HepG2 (cell line): ENCODE measurements around the gene PEAK3. TPM values are rescaled to one million over a fixed set of nuclear protein-coding genes. Genes with fewer than 3 reads are reported as not detected.

ENCODE experiments used
- ATF7 ChIP-seq, 2 experiments: fragments of 450-650 bp in 1 of 2; sonication (generic) in 1 of 2; formaldehyde crosslinking in 1 of 2; IDR thresholded peaks; 2 replicates each; pipeline versions ENCODE4 v1.4.0 to v1.6.1; 2016 to 2020; ENCODE audit warnings: antibody characterized with exemption in 1 of 2, mild to moderate bottlenecking in 1 of 2, missing genetic modification reagents in 1 of 2
- CBFB ChIP-seq: sonication (generic); formaldehyde crosslinking; IDR thresholded peaks from 2 replicates; pipeline ENCODE4 v1.4.0; 2020; ENCODE audit warnings: missing genetic modification reagents
- MED8 ChIP-seq: sonication (generic); formaldehyde crosslinking; IDR thresholded peaks from 2 replicates; pipeline ENCODE4 v1.8.1; 2023; ENCODE audit warnings: mild to moderate bottlenecking, missing genetic modification reagents; ENCODE audit not compliant: insufficient replicate concordance
- MTA3 ChIP-seq: sonication (generic); formaldehyde crosslinking; IDR thresholded peaks from 2 replicates; pipeline ENCODE4 v1.4.0; 2020; ENCODE audit warnings: missing genetic modification reagents
- NCOR1 ChIP-seq: fragments of 200-600 bp; sonication (generic); IDR thresholded peaks from 2 replicates; pipeline ENCODE4 v1.7.0; 2017; ENCODE audit warnings: antibody characterized with exemption, low read length, borderline replicate concordance
- PHB2 ChIP-seq: fragments of 450-650 bp; IDR thresholded peaks from 2 replicates; pipeline ENCODE4 v1.6.1; 2018; ENCODE audit not compliant: partially characterized antibody
- RFXAP ChIP-seq: sonication (generic); formaldehyde crosslinking; IDR thresholded peaks from 2 replicates; pipeline ENCODE4 v1.4.0; 2020; ENCODE audit warnings: missing genetic modification reagents, borderline replicate concordance
- RORA ChIP-seq: sonication (generic); formaldehyde crosslinking; IDR thresholded peaks from 2 replicates; pipeline ENCODE4 v1.5.0; 2020; ENCODE audit warnings: mild to moderate bottlenecking, missing genetic modification reagents, moderate library complexity
- SP2 ChIP-seq: sonication (generic); formaldehyde crosslinking; IDR thresholded peaks from 2 replicates; pipeline ENCODE4 v1.5.1; 2020; ENCODE audit warnings: mild to moderate bottlenecking, missing genetic modification reagents
- ZFAT ChIP-seq: sonication (generic); formaldehyde crosslinking; conservative IDR thresholded peaks from 2 replicates; pipeline ENCODE4 v1.8.1; 2023; ENCODE audit warnings: missing genetic modification reagents, inconsistent platforms
- ZMYM2 ChIP-seq: sonication (generic); formaldehyde crosslinking; IDR thresholded peaks from 2 replicates; pipeline ENCODE4 v1.8.0; 2022; ENCODE audit warnings: mild to moderate bottlenecking, missing genetic modification reagents
- ZNF121 ChIP-seq: sonication (generic); formaldehyde crosslinking; IDR thresholded peaks from 2 replicates; pipeline ENCODE4 v1.5.0; 2020; ENCODE audit warnings: mild to moderate bottlenecking, missing genetic modification reagents
- ZNF251 ChIP-seq: sonication (generic); formaldehyde crosslinking; IDR thresholded peaks from 2 replicates; pipeline ENCODE4 v1.9.0; 2021; ENCODE audit warnings: mild to moderate bottlenecking, missing genetic modification reagents
- ZNF337 ChIP-seq: sonication (generic); formaldehyde crosslinking; IDR thresholded peaks from 2 replicates; pipeline ENCODE4 v1.5.1; 2020; ENCODE audit warnings: missing genetic modification reagents, low read depth, mild to moderate bottlenecking, borderline replicate concordance
- ZNF556 ChIP-seq: sonication (generic); formaldehyde crosslinking; IDR thresholded peaks from 2 replicates; pipeline ENCODE4 v1.4.0; 2020; ENCODE audit warnings: mild to moderate bottlenecking, missing genetic modification reagents, borderline replicate concordance
- ZNF616 ChIP-seq: sonication (generic); formaldehyde crosslinking; IDR thresholded peaks from 2 replicates; pipeline ENCODE4 v1.5.0; 2020; ENCODE audit warnings: low read depth, mild to moderate bottlenecking, missing genetic modification reagents
- ZNF652 ChIP-seq: IDR thresholded peaks from 2 replicates; pipeline ENCODE4 v1.6.1; 2016; ENCODE audit warnings: low read depth, borderline replicate concordance
- polyA plus RNA-seq, 8 experiments: library from polyadenylated mRNA; depleted of rRNA in 3 of 8; stranded (reverse) in 7 of 8; unstranded in 1 of 8; fragments of >200 nt; fragmentation: Illumina TruSeq in 4 of 8; extraction: Trizol in 4 of 8; gene quantifications; 2 replicates each; pipeline versions ENCODE4 v1.2.1 to v1.2.3, GENCODE V29; 2011 to 2016; ENCODE audit warnings: low read depth in 4 of 8, missing spikeins in 1 of 8, mixed read lengths in 1 of 8; ENCODE audit not compliant: insufficient read depth in 1 of 8
- total RNA-seq, 5 experiments: library from RNA; depleted of rRNA; stranded (reverse); fragments of >200 nt; fragmentation: Illumina TruSeq; extraction: Trizol; gene quantifications; 2 replicates each; pipeline ENCODE4 v1.2.3, GENCODE V29; 2016; ENCODE audit warnings: low read depth in 1 of 5
- TF ChIP-seq, protein P1 (sequence below): sonication (generic); formaldehyde crosslinking; IDR thresholded peaks from 2 replicates; pipeline ENCODE4 v1.4.0; 2020; ENCODE audit warnings: mild to moderate bottlenecking, missing genetic modification reagents, borderline replicate concordance
- TF ChIP-seq, protein P2 (sequence below): sonication (generic); formaldehyde crosslinking; IDR thresholded peaks from 2 replicates; pipeline ENCODE4 v1.9.0; 2021; ENCODE audit warnings: missing genetic modification reagents, borderline replicate concordance
- TF ChIP-seq, protein P3 (sequence below): sonication (generic); formaldehyde crosslinking; IDR thresholded peaks from 2 replicates; pipeline ENCODE4 v1.4.0; 2020; ENCODE audit warnings: mild to moderate bottlenecking, missing genetic modification reagents

PEAK3 gene
- total and polyA plus RNA-seq, 2 of the 13 experiments (the other 11 are each of a cell fraction or from before 2014, with no cell fraction given): not detected

DNA sequence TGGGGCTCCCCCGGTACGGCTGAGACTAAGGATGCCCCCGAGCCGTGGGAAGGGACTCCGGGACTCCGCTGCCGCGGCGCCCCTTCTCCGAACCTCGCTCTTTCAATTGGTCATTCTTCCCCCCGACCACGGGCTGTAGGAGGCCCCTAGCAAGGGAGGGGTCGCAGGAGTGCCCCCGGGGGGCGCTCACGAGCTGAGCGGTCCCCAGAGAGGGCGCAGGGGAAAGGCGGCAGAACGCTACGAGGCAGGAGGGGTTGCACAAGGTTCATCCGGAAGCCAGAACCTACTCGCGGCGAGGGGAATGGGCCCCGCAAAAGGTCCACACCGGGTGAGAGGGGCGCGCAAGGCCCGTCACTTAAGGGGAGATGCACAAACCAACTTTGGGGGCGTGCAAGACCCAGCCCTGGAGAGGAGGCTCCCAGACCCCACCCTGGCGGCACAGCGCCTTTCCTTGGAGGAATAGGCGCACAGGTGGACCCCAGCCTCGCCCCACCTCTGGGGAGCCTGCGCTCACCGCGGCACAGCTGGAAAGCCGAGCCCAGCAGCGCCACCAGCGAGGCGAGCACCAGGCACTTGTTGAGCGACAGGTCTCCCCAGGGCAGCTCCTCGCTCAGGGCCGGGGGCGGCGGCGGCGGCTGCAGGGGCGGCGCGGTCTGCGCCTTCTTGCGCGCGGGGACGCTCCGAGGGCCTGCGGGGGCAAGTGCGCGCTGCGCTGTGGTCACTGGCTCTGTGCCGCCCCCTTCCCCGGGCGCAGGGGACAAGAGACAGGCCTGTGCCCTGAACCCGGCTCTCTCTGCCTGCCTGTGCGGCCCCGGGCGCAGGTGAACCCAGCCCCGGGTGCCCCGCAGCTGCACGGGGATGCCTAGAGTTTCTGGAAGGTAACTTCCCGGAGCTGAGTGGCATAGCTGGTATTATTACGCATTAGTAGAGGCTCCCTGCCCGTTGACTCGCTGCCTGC is 28.6 kb downstream of the PEAK3 start (continued):
- TF ChIP-seq, protein P1, sequence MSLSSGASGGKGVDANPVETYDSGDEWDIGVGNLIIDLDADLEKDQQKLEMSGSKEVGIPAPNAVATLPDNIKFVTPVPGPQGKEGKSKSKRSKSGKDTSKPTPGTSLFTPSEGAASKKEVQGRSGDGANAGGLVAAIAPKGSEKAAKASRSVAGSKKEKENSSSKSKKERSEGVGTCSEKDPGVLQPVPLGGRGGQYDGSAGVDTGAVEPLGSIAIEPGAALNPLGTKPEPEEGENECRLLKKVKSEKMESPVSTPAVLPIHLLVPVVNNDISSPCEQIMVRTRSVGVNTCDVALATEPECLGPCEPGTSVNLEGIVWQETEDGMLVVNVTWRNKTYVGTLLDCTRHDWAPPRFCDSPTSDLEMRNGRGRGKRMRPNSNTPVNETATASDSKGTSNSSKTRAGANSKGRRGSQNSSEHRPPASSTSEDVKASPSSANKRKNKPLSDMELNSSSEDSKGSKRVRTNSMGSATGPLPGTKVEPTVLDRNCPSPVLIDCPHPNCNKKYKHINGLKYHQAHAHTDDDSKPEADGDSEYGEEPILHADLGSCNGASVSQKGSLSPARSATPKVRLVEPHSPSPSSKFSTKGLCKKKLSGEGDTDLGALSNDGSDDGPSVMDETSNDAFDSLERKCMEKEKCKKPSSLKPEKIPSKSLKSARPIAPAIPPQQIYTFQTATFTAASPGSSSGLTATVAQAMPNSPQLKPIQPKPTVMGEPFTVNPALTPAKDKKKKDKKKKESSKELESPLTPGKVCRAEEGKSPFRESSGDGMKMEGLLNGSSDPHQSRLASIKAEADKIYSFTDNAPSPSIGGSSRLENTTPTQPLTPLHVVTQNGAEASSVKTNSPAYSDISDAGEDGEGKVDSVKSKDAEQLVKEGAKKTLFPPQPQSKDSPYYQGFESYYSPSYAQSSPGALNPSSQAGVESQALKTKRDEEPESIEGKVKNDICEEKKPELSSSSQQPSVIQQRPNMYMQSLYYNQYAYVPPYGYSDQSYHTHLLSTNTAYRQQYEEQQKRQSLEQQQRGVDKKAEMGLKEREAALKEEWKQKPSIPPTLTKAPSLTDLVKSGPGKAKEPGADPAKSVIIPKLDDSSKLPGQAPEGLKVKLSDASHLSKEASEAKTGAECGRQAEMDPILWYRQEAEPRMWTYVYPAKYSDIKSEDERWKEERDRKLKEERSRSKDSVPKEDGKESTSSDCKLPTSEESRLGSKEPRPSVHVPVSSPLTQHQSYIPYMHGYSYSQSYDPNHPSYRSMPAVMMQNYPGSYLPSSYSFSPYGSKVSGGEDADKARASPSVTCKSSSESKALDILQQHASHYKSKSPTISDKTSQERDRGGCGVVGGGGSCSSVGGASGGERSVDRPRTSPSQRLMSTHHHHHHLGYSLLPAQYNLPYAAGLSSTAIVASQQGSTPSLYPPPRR (CRISPR knock-in tag): no peak
- peak; percentile 45 for TF ChIP-seq MED8 (CRISPR knock-in tag)
- TF ChIP-seq ATF7 (IDR thresholded peaks at IDR 0.05): no peak
- no peak for TF ChIP-seq ATF7 (CRISPR knock-in tag; IDR thresholded peaks at IDR 0.05)
- TF ChIP-seq RORA: no peak
- TF ChIP-seq RFXAP (CRISPR knock-in tag): no peak
- TF ChIP-seq ZNF652 (CRISPR knock-in tag): no peak
- TF ChIP-seq, protein P2, sequence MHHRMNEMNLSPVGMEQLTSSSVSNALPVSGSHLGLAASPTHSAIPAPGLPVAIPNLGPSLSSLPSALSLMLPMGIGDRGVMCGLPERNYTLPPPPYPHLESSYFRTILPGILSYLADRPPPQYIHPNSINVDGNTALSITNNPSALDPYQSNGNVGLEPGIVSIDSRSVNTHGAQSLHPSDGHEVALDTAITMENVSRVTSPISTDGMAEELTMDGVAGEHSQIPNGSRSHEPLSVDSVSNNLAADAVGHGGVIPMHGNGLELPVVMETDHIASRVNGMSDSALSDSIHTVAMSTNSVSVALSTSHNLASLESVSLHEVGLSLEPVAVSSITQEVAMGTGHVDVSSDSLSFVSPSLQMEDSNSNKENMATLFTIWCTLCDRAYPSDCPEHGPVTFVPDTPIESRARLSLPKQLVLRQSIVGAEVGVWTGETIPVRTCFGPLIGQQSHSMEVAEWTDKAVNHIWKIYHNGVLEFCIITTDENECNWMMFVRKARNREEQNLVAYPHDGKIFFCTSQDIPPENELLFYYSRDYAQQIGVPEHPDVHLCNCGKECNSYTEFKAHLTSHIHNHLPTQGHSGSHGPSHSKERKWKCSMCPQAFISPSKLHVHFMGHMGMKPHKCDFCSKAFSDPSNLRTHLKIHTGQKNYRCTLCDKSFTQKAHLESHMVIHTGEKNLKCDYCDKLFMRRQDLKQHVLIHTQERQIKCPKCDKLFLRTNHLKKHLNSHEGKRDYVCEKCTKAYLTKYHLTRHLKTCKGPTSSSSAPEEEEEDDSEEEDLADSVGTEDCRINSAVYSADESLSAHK (CRISPR knock-in tag): no peak
- no peak for TF ChIP-seq ZNF556 (CRISPR knock-in tag)
- no peak for TF ChIP-seq PHB2
- no peak for TF ChIP-seq ZNF251 (CRISPR knock-in tag)
- TF ChIP-seq ZNF337 (CRISPR knock-in tag): no peak
- no peak for TF ChIP-seq ZNF616 (CRISPR knock-in tag)
- TF ChIP-seq, protein P3, sequence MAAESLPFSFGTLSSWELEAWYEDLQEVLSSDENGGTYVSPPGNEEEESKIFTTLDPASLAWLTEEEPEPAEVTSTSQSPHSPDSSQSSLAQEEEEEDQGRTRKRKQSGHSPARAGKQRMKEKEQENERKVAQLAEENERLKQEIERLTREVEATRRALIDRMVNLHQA: no peak
- TF ChIP-seq CBFB (CRISPR knock-in tag): no peak
- TF ChIP-seq ZFAT (CRISPR knock-in tag): no peak
- no peak for TF ChIP-seq ZMYM2
- peak; percentile 35; the same call in 1 of the 2 replicates for TF ChIP-seq NCOR1
- no peak for TF ChIP-seq ZNF121 (CRISPR knock-in tag)
- TF ChIP-seq SP2: no peak
- no peak for TF ChIP-seq MTA3
